Neural cell (in vitro differentiated cells): ENCODE results near the gene EPC2.

Experiments
- CTCF ChIP-seq: fragments of 450-650 bp; IDR thresholded peaks from 2 replicates; pipeline ENCODE4 v1.5.1; 2014; ENCODE audit warnings: antibody characterized with exemption, mild to moderate bottlenecking, moderate library complexity; ENCODE audit not compliant: poor library complexity, severe bottlenecking
- EZH2 ChIP-seq: fragments of 200-600, 300-800 bp; shearing (Covaris generic), sonication (generic); IDR thresholded peaks from 2 replicates; pipeline ENCODE4 v1.6.1; 2014; ENCODE audit warnings: antibody characterized with exemption, low read length, borderline replicate concordance, mild to moderate bottlenecking; ENCODE audit not compliant: insufficient read depth, poor library complexity, severe bottlenecking
- POLR2AphosphoS5 ChIP-seq: IDR thresholded peaks from 2 replicates; pipeline ENCODE4 v1.6.1; 2012
- TAF1 ChIP-seq: IDR thresholded peaks from 2 replicates; pipeline ENCODE4 v1.6.1; 2012; ENCODE audit warnings: low read depth
- TF ChIP-seq, protein P1 (sequence below): IDR thresholded peaks from 2 replicates; pipeline ENCODE4 v1.6.1; 2012; ENCODE audit warnings: borderline replicate concordance

- TF ChIP-seq, protein P1, sequence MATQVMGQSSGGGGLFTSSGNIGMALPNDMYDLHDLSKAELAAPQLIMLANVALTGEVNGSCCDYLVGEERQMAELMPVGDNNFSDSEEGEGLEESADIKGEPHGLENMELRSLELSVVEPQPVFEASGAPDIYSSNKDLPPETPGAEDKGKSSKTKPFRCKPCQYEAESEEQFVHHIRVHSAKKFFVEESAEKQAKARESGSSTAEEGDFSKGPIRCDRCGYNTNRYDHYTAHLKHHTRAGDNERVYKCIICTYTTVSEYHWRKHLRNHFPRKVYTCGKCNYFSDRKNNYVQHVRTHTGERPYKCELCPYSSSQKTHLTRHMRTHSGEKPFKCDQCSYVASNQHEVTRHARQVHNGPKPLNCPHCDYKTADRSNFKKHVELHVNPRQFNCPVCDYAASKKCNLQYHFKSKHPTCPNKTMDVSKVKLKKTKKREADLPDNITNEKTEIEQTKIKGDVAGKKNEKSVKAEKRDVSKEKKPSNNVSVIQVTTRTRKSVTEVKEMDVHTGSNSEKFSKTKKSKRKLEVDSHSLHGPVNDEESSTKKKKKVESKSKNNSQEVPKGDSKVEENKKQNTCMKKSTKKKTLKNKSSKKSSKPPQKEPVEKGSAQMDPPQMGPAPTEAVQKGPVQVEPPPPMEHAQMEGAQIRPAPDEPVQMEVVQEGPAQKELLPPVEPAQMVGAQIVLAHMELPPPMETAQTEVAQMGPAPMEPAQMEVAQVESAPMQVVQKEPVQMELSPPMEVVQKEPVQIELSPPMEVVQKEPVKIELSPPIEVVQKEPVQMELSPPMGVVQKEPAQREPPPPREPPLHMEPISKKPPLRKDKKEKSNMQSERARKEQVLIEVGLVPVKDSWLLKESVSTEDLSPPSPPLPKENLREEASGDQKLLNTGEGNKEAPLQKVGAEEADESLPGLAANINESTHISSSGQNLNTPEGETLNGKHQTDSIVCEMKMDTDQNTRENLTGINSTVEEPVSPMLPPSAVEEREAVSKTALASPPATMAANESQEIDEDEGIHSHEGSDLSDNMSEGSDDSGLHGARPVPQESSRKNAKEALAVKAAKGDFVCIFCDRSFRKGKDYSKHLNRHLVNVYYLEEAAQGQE, result no peak
- TF ChIP-seq CTCF (no peak), TAF1 (no peak), POLR2AphosphoS5 (no peak), EZH2 (no peak)
Observed at GRCh38 chr2:148802448-148803220, 158.1 kb downstream of the EPC2 start.
